ENCODE results near the gene DDX31.

DNA sequence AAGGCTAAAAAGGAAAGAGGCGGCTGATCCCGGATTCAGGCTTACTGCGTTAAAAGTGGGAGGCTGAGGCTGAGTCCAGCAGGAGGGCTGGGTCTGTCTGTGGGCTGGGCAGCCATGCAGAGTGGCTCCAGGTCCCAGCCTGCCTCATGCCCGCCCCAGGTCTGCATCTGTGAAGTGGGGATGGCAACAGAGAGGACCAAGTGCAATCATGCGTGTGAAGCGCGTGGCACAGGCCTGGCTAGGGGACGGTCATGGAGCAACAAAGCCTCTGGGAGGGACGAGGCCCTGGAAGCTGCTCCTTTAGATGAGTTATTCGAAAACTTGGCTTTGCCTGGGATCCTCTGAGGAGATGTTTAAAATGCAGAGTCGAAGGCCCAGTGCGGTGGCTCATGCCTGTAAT is 117.7 kb downstream of the DDX31 start:
- TF ChIP-seq POLR2A (IDR thresholded peaks at IDR 0.05; ENCODE audit: borderline replicate concordance, extremely low read depth, insufficient read depth, insufficient read length) (no peak), YY1 (IDR thresholded peaks at IDR 0.05; ENCODE audit: extremely low read depth, insufficient replicate concordance, low read depth, low read length) (no peak), POLR2AphosphoS5 (IDR thresholded peaks at IDR 0.05; ENCODE audit: low read depth, low read length) (no peak), ZFX (IDR thresholded peaks at IDR 0.05) (no peak), ZNF274 (IDR thresholded peaks at IDR 0.05; ENCODE audit: low read depth, low read length) (no peak), JUND (IDR thresholded peaks at IDR 0.05) (no peak), CEBPB (IDR thresholded peaks at IDR 0.05; ENCODE audit: low read depth) (no peak), EZH2phosphoT487 (IDR thresholded peaks at IDR 0.05; ENCODE audit: borderline replicate concordance) (no peak), EGR1 (IDR thresholded peaks at IDR 0.05; ENCODE audit: low read depth) (no peak)
- TF ChIP-seq, protein P1, sequence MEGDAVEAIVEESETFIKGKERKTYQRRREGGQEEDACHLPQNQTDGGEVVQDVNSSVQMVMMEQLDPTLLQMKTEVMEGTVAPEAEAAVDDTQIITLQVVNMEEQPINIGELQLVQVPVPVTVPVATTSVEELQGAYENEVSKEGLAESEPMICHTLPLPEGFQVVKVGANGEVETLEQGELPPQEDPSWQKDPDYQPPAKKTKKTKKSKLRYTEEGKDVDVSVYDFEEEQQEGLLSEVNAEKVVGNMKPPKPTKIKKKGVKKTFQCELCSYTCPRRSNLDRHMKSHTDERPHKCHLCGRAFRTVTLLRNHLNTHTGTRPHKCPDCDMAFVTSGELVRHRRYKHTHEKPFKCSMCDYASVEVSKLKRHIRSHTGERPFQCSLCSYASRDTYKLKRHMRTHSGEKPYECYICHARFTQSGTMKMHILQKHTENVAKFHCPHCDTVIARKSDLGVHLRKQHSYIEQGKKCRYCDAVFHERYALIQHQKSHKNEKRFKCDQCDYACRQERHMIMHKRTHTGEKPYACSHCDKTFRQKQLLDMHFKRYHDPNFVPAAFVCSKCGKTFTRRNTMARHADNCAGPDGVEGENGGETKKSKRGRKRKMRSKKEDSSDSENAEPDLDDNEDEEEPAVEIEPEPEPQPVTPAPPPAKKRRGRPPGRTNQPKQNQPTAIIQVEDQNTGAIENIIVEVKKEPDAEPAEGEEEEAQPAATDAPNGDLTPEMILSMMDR (IDR thresholded peaks at IDR 0.05 in 2 of 3, conservative IDR thresholded peaks at IDR 0.05 in 1 of 3; ENCODE audit: borderline replicate concordance in 1 of 3, insufficient read depth in 1 of 3, low read depth in 2 of 3, low read length in 2 of 3), result no peak
- TF ChIP-seq, protein P2, sequence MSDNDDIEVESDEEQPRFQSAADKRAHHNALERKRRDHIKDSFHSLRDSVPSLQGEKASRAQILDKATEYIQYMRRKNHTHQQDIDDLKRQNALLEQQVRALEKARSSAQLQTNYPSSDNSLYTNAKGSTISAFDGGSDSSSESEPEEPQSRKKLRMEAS (IDR thresholded peaks at IDR 0.05), result no peak
- TF ChIP-seq, protein P3, sequence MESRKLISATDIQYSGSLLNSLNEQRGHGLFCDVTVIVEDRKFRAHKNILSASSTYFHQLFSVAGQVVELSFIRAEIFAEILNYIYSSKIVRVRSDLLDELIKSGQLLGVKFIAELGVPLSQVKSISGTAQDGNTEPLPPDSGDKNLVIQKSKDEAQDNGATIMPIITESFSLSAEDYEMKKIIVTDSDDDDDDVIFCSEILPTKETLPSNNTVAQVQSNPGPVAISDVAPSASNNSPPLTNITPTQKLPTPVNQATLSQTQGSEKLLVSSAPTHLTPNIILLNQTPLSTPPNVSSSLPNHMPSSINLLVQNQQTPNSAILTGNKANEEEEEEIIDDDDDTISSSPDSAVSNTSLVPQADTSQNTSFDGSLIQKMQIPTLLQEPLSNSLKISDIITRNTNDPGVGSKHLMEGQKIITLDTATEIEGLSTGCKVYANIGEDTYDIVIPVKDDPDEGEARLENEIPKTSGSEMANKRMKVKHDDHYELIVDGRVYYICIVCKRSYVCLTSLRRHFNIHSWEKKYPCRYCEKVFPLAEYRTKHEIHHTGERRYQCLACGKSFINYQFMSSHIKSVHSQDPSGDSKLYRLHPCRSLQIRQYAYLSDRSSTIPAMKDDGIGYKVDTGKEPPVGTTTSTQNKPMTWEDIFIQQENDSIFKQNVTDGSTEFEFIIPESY (IDR thresholded peaks at IDR 0.05; ENCODE audit: extremely low read depth, insufficient replicate concordance, low read length), result no peak
- TF ChIP-seq, protein P4, sequence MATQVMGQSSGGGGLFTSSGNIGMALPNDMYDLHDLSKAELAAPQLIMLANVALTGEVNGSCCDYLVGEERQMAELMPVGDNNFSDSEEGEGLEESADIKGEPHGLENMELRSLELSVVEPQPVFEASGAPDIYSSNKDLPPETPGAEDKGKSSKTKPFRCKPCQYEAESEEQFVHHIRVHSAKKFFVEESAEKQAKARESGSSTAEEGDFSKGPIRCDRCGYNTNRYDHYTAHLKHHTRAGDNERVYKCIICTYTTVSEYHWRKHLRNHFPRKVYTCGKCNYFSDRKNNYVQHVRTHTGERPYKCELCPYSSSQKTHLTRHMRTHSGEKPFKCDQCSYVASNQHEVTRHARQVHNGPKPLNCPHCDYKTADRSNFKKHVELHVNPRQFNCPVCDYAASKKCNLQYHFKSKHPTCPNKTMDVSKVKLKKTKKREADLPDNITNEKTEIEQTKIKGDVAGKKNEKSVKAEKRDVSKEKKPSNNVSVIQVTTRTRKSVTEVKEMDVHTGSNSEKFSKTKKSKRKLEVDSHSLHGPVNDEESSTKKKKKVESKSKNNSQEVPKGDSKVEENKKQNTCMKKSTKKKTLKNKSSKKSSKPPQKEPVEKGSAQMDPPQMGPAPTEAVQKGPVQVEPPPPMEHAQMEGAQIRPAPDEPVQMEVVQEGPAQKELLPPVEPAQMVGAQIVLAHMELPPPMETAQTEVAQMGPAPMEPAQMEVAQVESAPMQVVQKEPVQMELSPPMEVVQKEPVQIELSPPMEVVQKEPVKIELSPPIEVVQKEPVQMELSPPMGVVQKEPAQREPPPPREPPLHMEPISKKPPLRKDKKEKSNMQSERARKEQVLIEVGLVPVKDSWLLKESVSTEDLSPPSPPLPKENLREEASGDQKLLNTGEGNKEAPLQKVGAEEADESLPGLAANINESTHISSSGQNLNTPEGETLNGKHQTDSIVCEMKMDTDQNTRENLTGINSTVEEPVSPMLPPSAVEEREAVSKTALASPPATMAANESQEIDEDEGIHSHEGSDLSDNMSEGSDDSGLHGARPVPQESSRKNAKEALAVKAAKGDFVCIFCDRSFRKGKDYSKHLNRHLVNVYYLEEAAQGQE (IDR thresholded peaks at IDR 0.05; ENCODE audit: low read depth), result no peak
